GM19240 (cell line): ENCODE measurements around the gene ITGA2B.
"Not testable (repeated sequence)": the region's sequence is repeated elsewhere in the genome, so short reads cannot be mapped to it uniquely, and the experiment has no call there.

ENCODE experiments used
- DNase-seq: peaks from one replicate; pipeline ENCODE4 v3.0.0; 2011; ENCODE audit warnings: low spot score; ENCODE audit not compliant: insufficient read length

The ITGA2B gene

GRCh38 chr17:44351961-44352827 lies 37.3 kb downstream of the ITGA2B start:
- DNase-seq, result no peak

DNA sequence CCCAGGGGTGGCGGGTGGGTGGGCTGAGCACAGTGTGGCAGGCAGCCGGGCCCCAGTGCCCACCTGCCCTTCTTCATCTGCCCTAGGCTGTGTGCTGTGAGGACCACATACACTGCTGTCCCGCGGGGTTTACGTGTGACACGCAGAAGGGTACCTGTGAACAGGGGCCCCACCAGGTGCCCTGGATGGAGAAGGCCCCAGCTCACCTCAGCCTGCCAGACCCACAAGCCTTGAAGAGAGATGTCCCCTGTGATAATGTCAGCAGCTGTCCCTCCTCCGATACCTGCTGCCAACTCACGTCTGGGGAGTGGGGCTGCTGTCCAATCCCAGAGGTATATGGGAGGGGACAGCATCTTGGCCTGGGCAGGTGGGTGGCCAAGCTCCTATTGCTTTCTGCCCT lies 38.0 kb downstream of the ITGA2B start:
- DNase-seq, result no peak

- DNase-seq, result peak; percentile 93
Observed at GRCh38 chr17:44350733-44351226, 38.7 kb downstream of the ITGA2B start.

DNA sequence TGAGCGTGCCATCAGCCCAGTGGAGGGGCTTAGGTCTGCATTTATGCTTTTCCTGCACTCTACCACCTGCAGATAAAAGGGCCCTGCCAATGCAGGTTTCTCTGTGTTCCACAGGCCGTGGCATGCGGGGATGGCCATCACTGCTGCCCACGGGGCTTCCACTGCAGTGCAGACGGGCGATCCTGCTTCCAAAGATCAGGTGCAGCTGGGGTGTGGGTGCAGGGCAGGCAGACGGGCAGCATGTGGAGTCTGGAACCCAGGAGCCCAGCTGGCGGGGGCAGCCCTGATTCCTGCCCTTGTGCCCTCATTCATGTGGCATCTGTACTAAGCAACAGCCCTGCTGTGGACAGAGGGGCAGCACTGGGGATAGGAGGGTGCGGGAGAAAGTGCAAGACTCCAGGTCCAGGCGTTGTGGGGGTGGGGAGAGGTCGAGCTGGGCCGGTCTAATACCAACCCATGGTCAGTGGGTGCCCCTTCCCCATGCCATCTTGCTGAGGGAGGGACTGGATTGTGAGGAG lies 39.8 kb downstream of the ITGA2B start:
- DNase-seq, result no peak

GRCh38 chr17:44348988-44349364 lies 40.5 kb downstream of the ITGA2B start:
- no peak for DNase-seq

GRCh38 chr17:44348234-44348987 lies 41.0 kb downstream of the ITGA2B start:
- peak; percentile 74 for DNase-seq

DNA sequence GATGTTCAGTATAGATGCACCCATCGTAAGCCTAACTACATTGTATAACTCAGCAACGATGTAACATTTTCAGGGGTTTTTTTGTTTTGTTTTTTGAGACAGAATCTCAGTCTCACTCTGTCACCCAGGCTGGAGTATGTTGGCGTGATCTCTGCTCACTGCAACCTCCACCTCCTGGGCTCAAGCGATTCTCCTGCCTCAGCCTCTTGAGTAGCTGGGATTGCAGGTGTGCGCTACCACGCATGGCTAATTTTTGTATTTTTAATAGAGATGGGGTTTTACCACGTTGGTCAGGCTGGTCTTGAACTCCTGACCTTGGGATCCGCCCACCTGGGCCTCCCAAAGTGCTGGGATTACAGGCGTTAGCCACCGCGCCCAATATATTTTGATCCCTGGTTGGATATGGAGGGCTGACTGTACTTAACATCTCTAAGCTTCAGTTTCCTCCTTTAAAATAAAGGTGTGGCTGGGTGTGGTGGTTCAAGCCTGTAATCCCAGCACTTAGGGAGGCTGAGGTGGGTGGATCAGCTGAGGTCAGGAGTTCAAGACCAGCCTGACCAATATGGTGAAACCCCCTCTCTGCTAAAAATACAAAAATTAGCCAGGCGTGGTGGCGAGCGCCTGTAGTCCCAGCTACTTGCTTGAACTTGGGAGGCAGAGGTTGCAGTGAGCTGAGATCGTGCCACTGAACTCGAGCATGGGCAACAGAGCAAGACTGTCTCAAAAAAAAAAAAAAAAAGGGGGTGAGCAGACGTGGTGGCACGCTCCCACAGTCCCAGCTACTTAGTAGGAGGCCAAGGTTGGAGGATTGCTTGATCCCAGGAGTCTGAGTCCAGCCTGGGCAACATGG lies 42.0 kb downstream of the ITGA2B start:
- DNase-seq, result not testable (repeated sequence)

GRCh38 chr17:44346064-44346844 lies 43.2 kb downstream of the ITGA2B start:
- no peak for DNase-seq

DNA sequence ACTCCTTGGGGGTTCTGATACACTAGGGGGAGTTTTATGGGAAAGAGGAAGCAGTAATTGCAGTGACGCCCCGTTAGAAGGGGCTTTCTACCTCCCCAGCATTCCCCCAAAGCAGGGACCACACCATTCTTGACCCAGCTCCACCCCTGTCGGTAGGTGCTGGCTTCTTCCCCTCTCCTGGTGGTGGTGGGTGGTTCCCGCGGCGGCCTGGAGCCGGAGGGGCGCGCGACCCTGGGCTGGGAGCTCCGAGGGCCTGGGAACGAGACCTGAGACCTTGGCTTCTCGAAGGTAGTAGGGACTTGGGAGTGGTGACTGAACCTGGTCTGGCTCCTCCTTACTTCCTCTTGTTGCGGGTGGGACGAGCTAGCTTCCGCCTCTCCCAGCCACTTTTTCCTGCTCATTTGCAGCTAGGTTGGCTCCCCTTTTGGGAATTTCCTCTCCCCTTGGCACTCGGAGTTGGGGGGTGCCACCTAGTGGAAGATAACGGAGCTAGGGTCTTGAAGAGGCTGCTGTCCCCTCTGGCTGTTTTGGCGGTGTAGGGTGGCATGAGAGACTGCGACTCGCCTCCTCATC lies 43.9 kb downstream of the ITGA2B start:
- no peak for DNase-seq

DNA sequence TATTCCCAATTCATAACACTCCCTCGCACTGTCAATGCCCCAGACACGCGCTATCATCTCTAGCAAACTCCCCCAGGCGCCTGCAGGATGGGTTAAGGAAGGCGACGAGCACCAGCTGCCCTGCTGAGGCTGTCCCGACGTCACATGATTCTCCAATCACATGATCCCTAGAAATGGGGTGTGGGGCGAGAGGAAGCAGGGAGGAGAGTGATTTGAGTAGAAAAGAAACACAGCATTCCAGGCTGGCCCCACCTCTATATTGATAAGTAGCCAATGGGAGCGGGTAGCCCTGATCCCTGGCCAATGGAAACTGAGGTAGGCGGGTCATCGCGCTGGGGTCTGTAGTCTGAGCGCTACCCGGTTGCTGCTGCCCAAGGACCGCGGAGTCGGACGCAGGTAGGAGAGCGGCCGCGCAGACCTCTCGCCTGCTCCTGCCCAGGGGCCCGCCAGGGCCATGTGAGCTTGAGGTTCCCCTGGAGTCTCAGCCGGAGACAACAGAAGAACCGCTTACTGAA lies 44.5 kb downstream of the ITGA2B start, which contains the start of gene GRN:
Gene GRN, plus strand, starts transcription at position 364 of the 515 bp plus-strand sequence. CDS start 3,863 bp downstream, outside the sequence.
- DNase-seq, result peak; percentile 87

GRCh38 chr17:44343510-44344209 lies 45.8 kb downstream of the ITGA2B start:
- DNase-seq, result no peak

GRCh38 chr17:44340553-44340952 lies 48.9 kb downstream of the ITGA2B start:
- DNase-seq, result not testable (repeated sequence)

GRCh38 chr17:44338702-44339101 lies 50.7 kb downstream of the ITGA2B start:
- no peak for DNase-seq

GRCh38 chr17:44335968-44336367 lies 53.5 kb downstream of the ITGA2B start:
- DNase-seq, result no peak

DNA sequence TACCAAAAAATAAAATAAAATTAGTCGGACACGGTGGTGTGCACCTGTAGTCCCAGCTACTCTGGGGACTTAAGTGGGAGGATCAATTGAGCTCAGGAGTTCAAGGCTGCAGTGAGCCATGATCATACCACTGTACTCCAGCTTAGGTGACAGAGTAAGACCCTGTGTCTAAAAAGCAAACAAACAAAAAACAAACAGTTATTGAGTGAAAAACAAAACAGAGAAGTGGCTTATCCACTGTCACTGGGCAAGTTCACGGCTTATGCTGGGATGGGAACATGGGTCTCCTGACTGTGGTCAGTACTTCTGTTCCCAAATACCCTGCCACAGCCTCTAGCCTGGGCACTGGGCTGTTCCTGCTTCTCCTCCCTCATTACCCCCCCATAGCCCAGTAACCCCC lies 53.9 kb downstream of the ITGA2B start:
- no peak for DNase-seq

DNA sequence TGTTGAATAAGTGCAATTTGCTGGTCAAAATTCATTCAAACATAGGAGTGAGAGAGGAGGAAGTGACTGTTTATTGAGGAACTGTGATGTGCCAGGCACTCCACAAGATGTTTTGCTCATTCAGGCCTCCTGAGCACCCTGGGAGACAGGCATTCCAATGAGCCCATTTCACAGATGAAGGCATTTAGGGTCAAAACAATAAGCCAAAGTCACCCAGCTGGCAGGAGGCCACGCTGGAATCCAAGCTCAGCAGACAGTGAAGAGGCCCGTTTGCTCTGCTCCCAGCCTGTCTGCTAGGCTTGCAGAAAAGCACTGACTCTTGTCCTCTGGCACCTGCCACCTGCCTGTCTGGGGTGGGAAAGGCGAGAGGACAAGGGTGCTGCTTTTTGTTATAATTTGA lies 54.7 kb downstream of the ITGA2B start:
- no peak for DNase-seq

- DNase-seq, result no peak
Observed at GRCh38 chr17:44334315-44334714, 55.1 kb downstream of the ITGA2B start.

- DNase-seq, result no peak
Observed at GRCh38 chr17:44333371-44333770, 56.1 kb downstream of the ITGA2B start.

DNA sequence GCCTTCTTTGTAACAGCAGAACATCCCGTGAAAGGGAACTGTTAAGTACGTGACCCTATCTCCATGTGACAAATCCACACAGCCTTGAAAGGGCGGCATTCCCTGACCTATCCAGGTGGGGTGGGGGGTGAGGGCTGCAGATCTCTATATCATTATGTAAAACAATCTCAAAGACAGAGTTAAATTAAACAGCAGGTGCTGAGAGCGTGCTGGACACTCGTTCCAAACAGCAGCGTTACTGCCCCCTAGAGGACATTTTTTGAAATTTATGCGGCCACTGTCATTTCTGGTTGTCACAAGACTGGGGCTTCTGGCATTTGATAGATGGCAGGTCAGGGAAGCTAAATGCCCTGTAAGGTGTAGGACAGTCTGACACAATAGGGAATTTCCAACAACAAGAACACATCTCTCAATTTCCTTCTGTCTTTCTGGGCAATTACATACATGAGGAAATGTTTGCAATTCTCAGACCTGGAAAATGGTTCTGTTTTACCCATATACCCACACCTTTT lies 58.1 kb downstream of the ITGA2B start:
- DNase-seq, result peak; percentile 77
